T-helper 2 cell treated with Interferon-gamma antibody and Interleukin-4, amounts not matched to agents 100 ng/mL and 5 ng/mL, for 36 hours (primary cell): ENCODE data around the gene MYBPC3. TPM values are rescaled to one million over a fixed set of nuclear protein-coding genes. Genes with fewer than 3 reads are reported as not detected.

Experiments used
- intact Hi-C: fragments of 100-400 bp; cut with micrococcal nuclease; formaldehyde crosslinking; loops from one replicate; pipeline ENCODE4 v1.15.1; 2023
- total RNA-seq: library from RNA; stranded (reverse); gene quantifications from 2 replicates; pipeline ENCODE4 v1.2.3, GENCODE V29; 2022

MYBPC3 gene
- total RNA-seq, result not detected in 2 replicates

GRCh38 chr11:47352556-47352955 is at the start of gene MYBPC3:
MYBPC3 (minus strand) TSS chr11:47352702; CDS start chr11:47352647, 55 bp downstream.
- intact Hi-C loops, result no loop called here

- intact Hi-C loops, result no loop called here
Observed at GRCh38 chr11:47400768-47401279, 48.3 kb upstream of the MYBPC3 start.

GRCh38 chr11:47399860-47400767 is 47.6 kb upstream of the MYBPC3 start:
- intact Hi-C loops, result no loop called here

- intact Hi-C loops, result no loop called here
Observed at GRCh38 chr11:47398551-47398950, 46.0 kb upstream of the MYBPC3 start.

- intact Hi-C loops, result no loop called here
Observed at GRCh38 chr11:47398011-47398410, 45.5 kb upstream of the MYBPC3 start.

- intact Hi-C loops, result no loop called here
Observed at GRCh38 chr11:47396049-47396320, 43.5 kb upstream of the MYBPC3 start.

- intact Hi-C loops, result no loop called here
Observed at GRCh38 chr11:47395223-47396048, 42.9 kb upstream of the MYBPC3 start.

- intact Hi-C loops, result loop anchor here (1.0 kb wide), 1 partner anchor 14 kb away; the partner anchor contains the start of gene SLC39A13
Observed at GRCh38 chr11:47394322-47395222, 42.1 kb upstream of the MYBPC3 start.

GRCh38 chr11:47394050-47394321 is 41.5 kb upstream of the MYBPC3 start:
- intact Hi-C loops, result loop anchor here (1.0 kb wide), 1 partner anchor 14 kb away; the partner anchor contains the start of gene SLC39A13

GRCh38 chr11:47393163-47394049 is 40.9 kb upstream of the MYBPC3 start:
- intact Hi-C loops, result loop anchor here (1.0 kb wide), 1 partner anchor 15 kb away; the partner anchor contains the start of gene SLC39A13

- intact Hi-C loops, result no loop called here
Observed at GRCh38 chr11:47392546-47393162, 40.2 kb upstream of the MYBPC3 start.

- intact Hi-C loops, result no loop called here
Observed at GRCh38 chr11:47391711-47392432, 39.4 kb upstream of the MYBPC3 start.

- intact Hi-C loops, result no loop called here
Observed at GRCh38 chr11:47391077-47391583, 38.6 kb upstream of the MYBPC3 start.

- intact Hi-C loops, result no loop called here
Observed at GRCh38 chr11:47390422-47390760, 37.9 kb upstream of the MYBPC3 start.

GRCh38 chr11:47389577-47390421 is 37.3 kb upstream of the MYBPC3 start:
- intact Hi-C loops, result no loop called here

GRCh38 chr11:47388697-47389576 is 36.4 kb upstream of the MYBPC3 start:
- intact Hi-C loops, result no loop called here
